ENCODE data around the gene PRSS36.

The PRSS36 gene

DNA sequence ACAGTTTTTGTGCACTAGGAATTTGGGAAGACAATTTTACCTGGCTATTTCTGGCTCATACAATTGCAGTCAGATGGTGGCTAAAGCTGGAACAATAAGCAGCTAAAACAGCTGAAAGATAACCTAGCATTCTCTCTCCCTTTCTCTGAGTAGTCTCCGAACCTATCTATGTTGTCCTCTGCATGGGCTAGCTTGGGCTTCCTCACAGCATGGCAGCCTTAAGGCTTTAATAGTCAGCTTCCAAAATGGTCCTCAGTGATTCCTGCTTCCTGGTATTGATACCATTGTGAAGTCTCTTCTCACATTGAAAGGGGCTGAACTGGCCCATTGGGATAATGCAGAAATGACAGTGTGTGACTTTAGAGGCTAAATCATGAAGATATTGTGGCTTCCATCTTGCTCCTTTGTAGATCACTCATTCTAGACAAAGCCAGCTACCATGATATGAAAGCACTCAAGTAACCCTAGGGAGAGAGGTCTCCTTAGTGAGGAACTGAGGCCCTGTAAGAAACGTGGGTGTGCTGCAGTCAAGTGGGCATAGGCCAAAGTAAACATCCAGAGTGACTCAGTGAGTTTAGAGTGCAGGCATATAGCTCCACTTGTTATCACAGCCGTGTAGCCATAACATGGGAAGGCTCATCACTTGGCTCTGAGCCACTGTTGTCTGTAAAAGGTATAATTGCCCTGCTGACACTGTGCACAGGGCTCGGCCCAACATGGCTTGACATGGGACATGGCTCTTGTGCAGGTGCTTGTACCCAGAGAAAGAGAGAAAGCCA is 49.8 kb downstream of the PRSS36 start:
- TF ChIP-seq FOXM1 (IDR thresholded peaks at IDR 0.05; ENCODE audit: borderline replicate concordance, low read depth): no peak
- TF ChIP-seq, protein P1, sequence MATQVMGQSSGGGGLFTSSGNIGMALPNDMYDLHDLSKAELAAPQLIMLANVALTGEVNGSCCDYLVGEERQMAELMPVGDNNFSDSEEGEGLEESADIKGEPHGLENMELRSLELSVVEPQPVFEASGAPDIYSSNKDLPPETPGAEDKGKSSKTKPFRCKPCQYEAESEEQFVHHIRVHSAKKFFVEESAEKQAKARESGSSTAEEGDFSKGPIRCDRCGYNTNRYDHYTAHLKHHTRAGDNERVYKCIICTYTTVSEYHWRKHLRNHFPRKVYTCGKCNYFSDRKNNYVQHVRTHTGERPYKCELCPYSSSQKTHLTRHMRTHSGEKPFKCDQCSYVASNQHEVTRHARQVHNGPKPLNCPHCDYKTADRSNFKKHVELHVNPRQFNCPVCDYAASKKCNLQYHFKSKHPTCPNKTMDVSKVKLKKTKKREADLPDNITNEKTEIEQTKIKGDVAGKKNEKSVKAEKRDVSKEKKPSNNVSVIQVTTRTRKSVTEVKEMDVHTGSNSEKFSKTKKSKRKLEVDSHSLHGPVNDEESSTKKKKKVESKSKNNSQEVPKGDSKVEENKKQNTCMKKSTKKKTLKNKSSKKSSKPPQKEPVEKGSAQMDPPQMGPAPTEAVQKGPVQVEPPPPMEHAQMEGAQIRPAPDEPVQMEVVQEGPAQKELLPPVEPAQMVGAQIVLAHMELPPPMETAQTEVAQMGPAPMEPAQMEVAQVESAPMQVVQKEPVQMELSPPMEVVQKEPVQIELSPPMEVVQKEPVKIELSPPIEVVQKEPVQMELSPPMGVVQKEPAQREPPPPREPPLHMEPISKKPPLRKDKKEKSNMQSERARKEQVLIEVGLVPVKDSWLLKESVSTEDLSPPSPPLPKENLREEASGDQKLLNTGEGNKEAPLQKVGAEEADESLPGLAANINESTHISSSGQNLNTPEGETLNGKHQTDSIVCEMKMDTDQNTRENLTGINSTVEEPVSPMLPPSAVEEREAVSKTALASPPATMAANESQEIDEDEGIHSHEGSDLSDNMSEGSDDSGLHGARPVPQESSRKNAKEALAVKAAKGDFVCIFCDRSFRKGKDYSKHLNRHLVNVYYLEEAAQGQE (IDR thresholded peaks at IDR 0.05; ENCODE audit: low read depth): no peak
- TF ChIP-seq ZBTB7A (IDR thresholded peaks at IDR 0.05; ENCODE audit: low read depth): no peak
- TF ChIP-seq EGR1 (IDR thresholded peaks at IDR 0.05): no peak
- TF ChIP-seq CREB1 (IDR thresholded peaks at IDR 0.05; ENCODE audit: low read depth): no peak

DNA sequence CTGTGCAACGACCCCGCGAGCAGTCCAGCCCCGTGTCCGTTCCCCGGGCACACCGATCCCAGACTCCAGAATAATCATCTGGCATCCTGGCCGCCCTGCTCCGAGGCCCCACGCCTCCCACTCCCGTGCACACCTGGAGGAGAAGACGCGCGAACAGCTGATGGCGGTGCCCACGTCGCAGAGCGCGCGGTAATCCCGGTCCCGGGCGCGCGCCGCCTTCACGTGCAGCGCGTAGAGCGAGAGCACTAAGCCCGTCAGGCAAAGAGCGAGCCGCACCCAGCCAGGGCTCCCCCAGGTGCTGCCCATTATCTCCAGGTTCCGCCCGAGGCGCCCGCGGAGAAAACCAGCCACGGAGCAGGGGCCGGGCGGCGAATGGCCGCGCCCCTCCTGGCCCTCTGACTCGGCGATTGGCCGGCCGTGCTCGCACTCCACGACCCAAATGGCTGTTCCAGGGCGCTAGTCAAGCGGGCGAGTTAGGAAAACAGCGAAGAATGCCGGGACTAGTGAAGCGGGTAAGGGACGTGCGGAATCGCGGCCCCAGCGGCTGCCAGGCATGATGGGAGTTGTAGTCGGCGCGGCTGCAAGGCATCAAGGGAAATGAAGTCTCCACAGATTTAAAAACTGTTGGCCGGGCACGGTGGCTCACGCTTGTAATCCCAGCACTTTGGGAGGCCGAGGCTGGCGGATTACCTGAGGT is 55.3 kb downstream of the PRSS36 start, which contains the start of gene VKORC1:
Gene VKORC1, minus strand, starts transcription at position 374 of the 697 bp plus-strand sequence. Its CDS starts 68 bp downstream, at position 306.
- TF ChIP-seq CEBPB (IDR thresholded peaks at IDR 0.05) (no peak), NFIC (IDR thresholded peaks at IDR 0.05) (0 out of 2 replicates have a peak, but pooled peaks have one; percentile 8), RAD21 (IDR thresholded peaks at IDR 0.05; ENCODE audit: low read depth) (no peak), YY1 (IDR thresholded peaks at IDR 0.05; ENCODE audit: low read depth) (peak; percentile 76; the same call in 1 of the 2 replicates), FOXM1 (IDR thresholded peaks at IDR 0.05; ENCODE audit: borderline replicate concordance, low read depth) (peak; percentile 55; the same call in 1 of the 2 replicates), TEAD4 (IDR thresholded peaks at IDR 0.05) (peak; percentile 77), TAF1 (IDR thresholded peaks at IDR 0.05; ENCODE audit: low read depth) (peak; percentile 72), EP300 (IDR thresholded peaks at IDR 0.05; ENCODE audit: borderline replicate concordance) (peak; percentile 40; the same call in 1 of the 2 replicates), EGR1 (IDR thresholded peaks at IDR 0.05) (no peak), TCF12 (IDR thresholded peaks at IDR 0.05; ENCODE audit: low read depth) (peak; percentile 33), ZBTB7A (IDR thresholded peaks at IDR 0.05; ENCODE audit: low read depth) (no peak), CREB1 (IDR thresholded peaks at IDR 0.05; ENCODE audit: low read depth) (no peak)
- TF ChIP-seq, protein P2, sequence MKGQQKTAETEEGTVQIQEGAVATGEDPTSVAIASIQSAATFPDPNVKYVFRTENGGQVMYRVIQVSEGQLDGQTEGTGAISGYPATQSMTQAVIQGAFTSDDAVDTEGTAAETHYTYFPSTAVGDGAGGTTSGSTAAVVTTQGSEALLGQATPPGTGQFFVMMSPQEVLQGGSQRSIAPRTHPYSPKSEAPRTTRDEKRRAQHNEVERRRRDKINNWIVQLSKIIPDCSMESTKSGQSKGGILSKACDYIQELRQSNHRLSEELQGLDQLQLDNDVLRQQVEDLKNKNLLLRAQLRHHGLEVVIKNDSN (IDR thresholded peaks at IDR 0.05): peak; percentile 23; the same call in 1 of the 2 replicates
- TF ChIP-seq, protein P3, sequence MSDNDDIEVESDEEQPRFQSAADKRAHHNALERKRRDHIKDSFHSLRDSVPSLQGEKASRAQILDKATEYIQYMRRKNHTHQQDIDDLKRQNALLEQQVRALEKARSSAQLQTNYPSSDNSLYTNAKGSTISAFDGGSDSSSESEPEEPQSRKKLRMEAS (IDR thresholded peaks at IDR 0.05): peak; percentile 94
- TF ChIP-seq, protein P1 (IDR thresholded peaks at IDR 0.05; ENCODE audit: low read depth): no peak

DNA sequence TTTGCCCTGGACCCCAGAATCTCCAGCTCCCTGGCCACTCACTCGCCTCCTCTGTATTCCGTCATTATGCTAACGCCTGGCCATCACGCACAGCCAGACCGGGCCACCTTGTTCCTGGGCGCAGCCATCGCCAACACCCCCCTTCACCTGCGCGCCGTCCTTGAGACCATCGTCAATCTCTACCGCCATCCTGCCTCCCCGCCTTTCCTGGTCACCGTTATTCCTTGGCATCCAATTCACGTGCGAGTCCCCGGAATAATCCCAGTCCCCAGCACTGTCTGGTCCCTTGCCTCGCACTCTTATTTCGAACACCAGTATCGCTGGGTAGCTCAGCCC is 55.8 kb downstream of the PRSS36 start:
- TF ChIP-seq CREB1 (IDR thresholded peaks at IDR 0.05; ENCODE audit: low read depth): no peak
- no peak for TF ChIP-seq TAF1 (IDR thresholded peaks at IDR 0.05; ENCODE audit: low read depth)
- TF ChIP-seq, protein P3 (IDR thresholded peaks at IDR 0.05): no peak
- no peak for TF ChIP-seq EGR1 (IDR thresholded peaks at IDR 0.05)
- TF ChIP-seq YY1 (IDR thresholded peaks at IDR 0.05; ENCODE audit: low read depth): no peak
- TF ChIP-seq, protein P2 (IDR thresholded peaks at IDR 0.05): no peak
- TF ChIP-seq, protein P1 (IDR thresholded peaks at IDR 0.05; ENCODE audit: low read depth): no peak
- no peak for TF ChIP-seq TCF12 (IDR thresholded peaks at IDR 0.05; ENCODE audit: low read depth)
- TF ChIP-seq ZBTB7A (IDR thresholded peaks at IDR 0.05; ENCODE audit: low read depth): no peak
- no peak for TF ChIP-seq RAD21 (IDR thresholded peaks at IDR 0.05; ENCODE audit: low read depth)
- no peak for TF ChIP-seq TEAD4 (IDR thresholded peaks at IDR 0.05)
- TF ChIP-seq NFIC (IDR thresholded peaks at IDR 0.05): no peak

All from Ishikawa (cell line).